K562 (cell line): ENCODE data around the gene CCDC28B. TPM values are rescaled to one million over a fixed set of nuclear protein-coding genes. Genes with fewer than 3 reads are reported as not detected.

Experiments used
- ARID3A ChIP-seq: IDR thresholded peaks from 2 replicates; pipeline ENCODE4 v1.6.1; 2012; ENCODE audit warnings: low read depth, low read length, improper control_type of control experiment, borderline replicate concordance
- CEBPG ChIP-seq, 3 experiments: fragments of 200-800 bp in 1 of 3; sonication (Bioruptor generic) in 1 of 3; sonication (generic) in 1 of 3; formaldehyde crosslinking in 1 of 3; IDR thresholded peaks in 2 of 3; conservative IDR thresholded peaks in 1 of 3; 2 replicates each; pipeline versions ENCODE4 v1.6.1 to v1.8.0; 2016 to 2022; ENCODE audit warnings: missing compliant biosample characterization in 2 of 3, missing genetic modification characterization in 2 of 3, mild to moderate bottlenecking in 1 of 3, missing genetic modification reagents in 1 of 3
- FOXP1 ChIP-seq: sonication (generic); formaldehyde crosslinking; IDR thresholded peaks from 2 replicates; pipeline ENCODE4 v1.8.0; 2022; ENCODE audit warnings: mild to moderate bottlenecking, missing genetic modification reagents
- NCOA6 ChIP-seq: fragments of 450-650 bp; IDR thresholded peaks from 2 replicates; pipeline ENCODE4 v1.6.1; 2017; ENCODE audit warnings: mild to moderate bottlenecking
- SLC30A9 ChIP-seq: fragments of 250-450 bp; sonication (Bioruptor Pico); IDR thresholded peaks from 2 replicates; pipeline ENCODE4 v1.8.0; 2022; ENCODE audit warnings: mild to moderate bottlenecking, moderate library complexity
- TRIM25 ChIP-seq: fragments of 450-650 bp; IDR thresholded peaks from 2 replicates; pipeline ENCODE4 v1.7.0; 2016; ENCODE audit warnings: borderline replicate concordance
- ZBTB12 ChIP-seq: fragments of 250-450 bp; sonication (Bioruptor Pico); IDR thresholded peaks from 2 replicates; pipeline ENCODE4 v1.4.0; 2020
- ZBTB5 ChIP-seq: fragments of 450-650 bp; IDR thresholded peaks from 2 replicates; pipeline ENCODE4 v1.6.1; 2017; ENCODE audit warnings: antibody characterized with exemption
- ZNF318 ChIP-seq, 2 experiments: fragments of 450-650 bp; IDR thresholded peaks; 2 replicates each; pipeline ENCODE4 v1.6.1; 2016; ENCODE audit warnings: mild to moderate bottlenecking in 2 of 2, borderline replicate concordance in 1 of 2, low read depth in 1 of 2, moderate library complexity in 1 of 2
- polyA plus RNA-seq, 8 experiments: library from polyadenylated mRNA; depleted of rRNA in 4 of 8; stranded (reverse) in 5 of 8; unstranded in 3 of 8; fragments of >200 nt; fragmentation: Nextera tagmentation in 2 of 8; fragmentation: Illumina TruSeq in 1 of 8; extraction: Ambion mirVana in 2 of 8; extraction: Trizol in 1 of 8; gene quantifications; 2 replicates each; pipeline versions ENCODE4 v1.2.1 to v1.2.3, GENCODE V29; 2011 to 2014; ENCODE audit warnings: inconsistent platforms in 1 of 8, missing spikeins in 1 of 8
- total RNA-seq, 7 experiments: library from RNA; depleted of rRNA in 6 of 7; stranded (reverse); fragments of >200 nt in 6 of 7; fragmentation: Illumina TruSeq in 2 of 7; extraction: Trizol in 2 of 7; gene quantifications; 2 replicates each; pipeline versions ENCODE4 v1.2.1 to v1.2.3, GENCODE V29; 2011 to 2021; ENCODE audit warnings: low replicate concordance in 1 of 7

The CCDC28B gene
- total and polyA plus RNA-seq, 9 of the 15 experiments (the other 6 are each of a cell fraction or from before 2014, with no cell fraction given), result 5.7 to 54.5 (median 31.7) TPM

GRCh38 chr1:32205401-32206370 lies 5.3 kb downstream of the CCDC28B start, which contains the start of gene IQCC (continued):
- TF ChIP-seq ZNF318 (IDR thresholded peaks at IDR 0.05; ENCODE audit: borderline replicate concordance in 1 of 2, low read depth in 1 of 2) (no peak), NCOA6 (peak; percentile 62), ZBTB12 (CRISPR knock-in tag) (peak; percentile 92), ZBTB5 (no peak), CEBPG (CRISPR knock-in tag; IDR thresholded peaks at IDR 0.05) (0 out of 2 replicates have a peak, but pooled peaks have one; percentile 44), CEBPG (tag; conservative IDR thresholded peaks at IDR 0.05 in 1 of 2, IDR thresholded peaks at IDR 0.05 in 1 of 2) (no peak), ARID3A (no peak), SLC30A9 (CRISPR knock-in tag) (no peak), TRIM25 (no peak), FOXP1 (CRISPR knock-in tag) (peak; percentile 88)
